Measurements from ENCODE around the gene MAP3K6. TPM values are rescaled to one million over a fixed set of nuclear protein-coding genes. Genes with fewer than 3 reads are reported as not detected.
"Not testable (repeated sequence)": the region's sequence is repeated elsewhere in the genome, so short reads cannot be mapped to it uniquely, and the experiment has no call there.

Gene MAP3K6
- total and polyA plus RNA-seq, 11 donors, result 21.1 to 77.0 (median 47.5) TPM

GRCh38 chr1:27388337-27389005 is 21.7 kb upstream of the MAP3K6 start:
- no peaks in the 10 kb centered on the region for H3K27me3 ChIP-seq
- 37 to 43% (median 42%) methylated on average over 5 of the region's 5 CpGs for WGBS, 4 donors
- peaks cover 7 to 30% (median 17%) of the 10 kb centered on the region in 12 donors for H3K4me1 ChIP-seq
- intact Hi-C loops (cut with DNase I), result loop anchor here in 4 of 10 donors (2.0 to 10.0 kb wide), 5 partner anchors 22 to 286 kb away; partner anchors contain the start of gene MAP3K6 (in 1 of the 4)
- peak overlapping the region in 5 of 12 donors; percentile 3 to 64 (median 11) for H3K27ac ChIP-seq
- no peaks in the 10 kb centered on the region for H3K9me3 ChIP-seq
- DNase-seq (peak in 4 of 5 donors; percentile 58 to 69 (median 68)), ATAC-seq (peak in 1 of 4 donors; percentile 20)
- H3K36me3 ChIP-seq, result no peaks in the 10 kb centered on the region
- no peak for TF ChIP-seq POLR2A (IDR thresholded peaks at IDR 0.05)
- TF ChIP-seq, protein P1, sequence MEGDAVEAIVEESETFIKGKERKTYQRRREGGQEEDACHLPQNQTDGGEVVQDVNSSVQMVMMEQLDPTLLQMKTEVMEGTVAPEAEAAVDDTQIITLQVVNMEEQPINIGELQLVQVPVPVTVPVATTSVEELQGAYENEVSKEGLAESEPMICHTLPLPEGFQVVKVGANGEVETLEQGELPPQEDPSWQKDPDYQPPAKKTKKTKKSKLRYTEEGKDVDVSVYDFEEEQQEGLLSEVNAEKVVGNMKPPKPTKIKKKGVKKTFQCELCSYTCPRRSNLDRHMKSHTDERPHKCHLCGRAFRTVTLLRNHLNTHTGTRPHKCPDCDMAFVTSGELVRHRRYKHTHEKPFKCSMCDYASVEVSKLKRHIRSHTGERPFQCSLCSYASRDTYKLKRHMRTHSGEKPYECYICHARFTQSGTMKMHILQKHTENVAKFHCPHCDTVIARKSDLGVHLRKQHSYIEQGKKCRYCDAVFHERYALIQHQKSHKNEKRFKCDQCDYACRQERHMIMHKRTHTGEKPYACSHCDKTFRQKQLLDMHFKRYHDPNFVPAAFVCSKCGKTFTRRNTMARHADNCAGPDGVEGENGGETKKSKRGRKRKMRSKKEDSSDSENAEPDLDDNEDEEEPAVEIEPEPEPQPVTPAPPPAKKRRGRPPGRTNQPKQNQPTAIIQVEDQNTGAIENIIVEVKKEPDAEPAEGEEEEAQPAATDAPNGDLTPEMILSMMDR (IDR thresholded peaks at IDR 0.05), result peak; percentile 77 to 90 (median 84)
- H3K4me3 ChIP-seq, result no peak overlapping the region

- 87 to 99% (median 96%) methylated on average over 3 of the region's 3 CpGs for WGBS, 4 donors
Observed at GRCh38 chr1:27384797-27385196, 18.0 kb upstream of the MAP3K6 start.

DNA sequence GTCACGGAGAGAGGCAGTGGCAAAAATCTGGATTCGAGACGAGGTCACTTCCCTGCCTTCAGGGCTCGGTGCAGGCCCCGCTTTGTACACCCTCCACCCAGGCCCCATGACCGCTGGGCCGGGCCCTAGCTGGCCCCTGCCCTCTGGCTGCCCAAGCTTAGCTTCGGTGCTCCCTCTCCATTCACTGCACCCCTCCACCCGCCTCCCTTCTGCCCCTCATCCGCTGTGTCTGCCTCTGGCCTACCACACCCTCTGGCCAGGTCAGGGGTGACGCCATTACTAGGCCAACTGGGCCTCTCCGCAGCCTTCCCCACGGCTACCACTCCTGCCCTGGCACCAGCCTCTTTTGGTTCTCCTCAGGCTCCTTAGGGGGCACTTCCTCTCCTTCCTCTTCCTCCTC is 16.9 kb upstream of the MAP3K6 start:
- no peaks in the 10 kb centered on the region for H3K36me3 ChIP-seq
- peaks cover 0 to 5% (median 0%) of the 10 kb centered on the region in 9 donors for H3K27me3 ChIP-seq
- DNase-seq (no peak), ATAC-seq (no peak)
- H3K4me3 ChIP-seq, result no peak overlapping the region
- H3K9me3 ChIP-seq, result no peaks in the 10 kb centered on the region
- 93 to 96% (median 95%) methylated on average over 13 of the region's 13 CpGs for WGBS, 4 donors
- H3K27ac ChIP-seq, result no peak overlapping the region
- intact Hi-C loops (cut with DNase I), result loop anchor here in 1 of 10 donors (10.0 kb wide), 1 partner anchor 279 kb away; no protein-coding TSS in a partner anchor
- TF ChIP-seq, protein P1 (IDR thresholded peaks at IDR 0.05), result no peak
- no peak for TF ChIP-seq POLR2A (IDR thresholded peaks at IDR 0.05)
- peaks cover 0 to 32% (median 2%) of the 10 kb centered on the region in 12 donors for H3K4me1 ChIP-seq

More at GRCh38 chr1:27384797-27385196, 18.0 kb upstream of the MAP3K6 start:
- H3K4me3 ChIP-seq, DNase-seq, ATAC-seq, H3K36me3 ChIP-seq, H3K27ac ChIP-seq, H3K27me3 ChIP-seq, H3K9me3 ChIP-seq: not testable (repeated sequence)
- H3K4me1 ChIP-seq, result peaks cover 0 to 28% (median 4%) of the 10 kb centered on the region in 12 donors
- intact Hi-C loops (cut with DNase I), result loop anchor here in 2 of 10 donors (5.0 to 10.0 kb wide), 2 partner anchors 280 to 282 kb away; no protein-coding TSS in a partner anchor

GRCh38 chr1:27383039-27383605 is 16.4 kb upstream of the MAP3K6 start, which contains the start of gene CD164L2:
CD164L2 (minus strand) TSS chr1:27383333; CDS start chr1:27383239, 94 bp downstream.
- no peak within 1 kb of the TSS for H3K27ac ChIP-seq
- peaks cover 0 to 5% (median 0%) of the 10 kb centered on the region in 9 donors for H3K27me3 ChIP-seq
- 20 to 27% (median 22%) methylated on average over 16 to 43 of the region's 43 CpGs for WGBS, 4 donors
- ATAC-seq, result peak in 1 of 4 donors; percentile 6
- peaks cover 0 to 27% (median under 1%) of the 10 kb centered on the region in 12 donors for H3K4me1 ChIP-seq
- no peaks in the 10 kb centered on the region for H3K9me3 ChIP-seq
- TF ChIP-seq POLR2A (IDR thresholded peaks at IDR 0.05), result no peak
- TF ChIP-seq, protein P1 (IDR thresholded peaks at IDR 0.05), result no peak
- no peak within 1 kb of the TSS for H3K4me3 ChIP-seq
- intact Hi-C loops (cut with DNase I), result loop anchor here in 1 of 10 donors (10.0 kb wide), 1 partner anchor 278 kb away; no protein-coding TSS in a partner anchor
- H3K36me3 ChIP-seq, result no peaks in the 10 kb centered on the region
- no peak for DNase-seq
